Stimulated activated CD8-positive, alpha-beta memory T cell treated with anti-CD3 and anti-CD28 coated beads, Interleukin-15, amount 100 ng/mL, for 24 hours (primary cell): ENCODE results near the gene NEGR1.

Source experiments
- DNase-seq: peaks from one replicate; pipeline ENCODE4 v3.0.0-alpha.2; 2020; ENCODE audit warnings: low read depth

Gene NEGR1

GRCh38 chr1:71561206-71561605, 721.1 kb downstream of the NEGR1 start:
- no peak for DNase-seq

GRCh38 chr1:71559880-71560279, 722.5 kb downstream of the NEGR1 start:
- no peak for DNase-seq

GRCh38 chr1:71557138-71557537, 725.2 kb downstream of the NEGR1 start:
- no peak for DNase-seq

- no peak for DNase-seq
These were observed 733.9 kb downstream of the NEGR1 start for GRCh38 chr1:71548398-71548890.

- no peak for DNase-seq
These were observed 740.2 kb downstream of the NEGR1 start for GRCh38 chr1:71542155-71542554.

- no peak for DNase-seq
These were observed 748.4 kb downstream of the NEGR1 start for GRCh38 chr1:71533950-71534349.

- DNase-seq = no peak
These were observed 750.0 kb downstream of the NEGR1 start for GRCh38 chr1:71532343-71532742.

- no peak for DNase-seq
These were observed 755.5 kb downstream of the NEGR1 start for GRCh38 chr1:71526824-71527223.

- no peak for DNase-seq
These were observed 759.6 kb downstream of the NEGR1 start for GRCh38 chr1:71522721-71523120.

GRCh38 chr1:71521655-71522264, 760.6 kb downstream of the NEGR1 start:
- no peak for DNase-seq

GRCh38 chr1:71511505-71511904, 770.8 kb downstream of the NEGR1 start:
- DNase-seq = no peak

- DNase-seq = no peak
These were observed 771.6 kb downstream of the NEGR1 start for GRCh38 chr1:71510725-71511124.

GRCh38 chr1:71509051-71509595, 773.2 kb downstream of the NEGR1 start:
- DNase-seq = no peak

GRCh38 chr1:71502006-71502405, 780.3 kb downstream of the NEGR1 start:
- DNase-seq = no peak

GRCh38 chr1:71498542-71498941, 783.8 kb downstream of the NEGR1 start:
- DNase-seq = no peak

- DNase-seq = no peak
These were observed 788.2 kb downstream of the NEGR1 start for GRCh38 chr1:71494163-71494562.

- DNase-seq = no peak
These were observed 789.9 kb downstream of the NEGR1 start for GRCh38 chr1:71492298-71493041.

GRCh38 chr1:71490432-71490831, 791.9 kb downstream of the NEGR1 start:
- DNase-seq = no peak

- no peak for DNase-seq
These were observed 793.6 kb downstream of the NEGR1 start for GRCh38 chr1:71488555-71489252.

GRCh38 chr1:71473331-71473730, 809.0 kb downstream of the NEGR1 start:
- no peak for DNase-seq

- DNase-seq = no peak
These were observed 817.2 kb downstream of the NEGR1 start for GRCh38 chr1:71465093-71465492.

- no peak for DNase-seq
These were observed 818.3 kb downstream of the NEGR1 start for GRCh38 chr1:71464016-71464415.

GRCh38 chr1:71463144-71463543, 819.2 kb downstream of the NEGR1 start:
- no peak for DNase-seq
